Adipocyte (in vitro differentiated cells): ENCODE measurements around the gene TNFRSF18.

ENCODE experiments used
- DNase-seq: peaks from one replicate; pipeline ENCODE4 v3.0.0-alpha.2; 2015; ENCODE audit warnings: low read depth
- H3K27me3 ChIP-seq: replicated peaks from 2 replicates; pipeline ENCODE4 v1.7.0; 2013; ENCODE audit warnings: mild to moderate bottlenecking, low read length, moderate library complexity; ENCODE audit not compliant: control insufficient read depth, insufficient read depth
- H3K36me3 ChIP-seq: 2 replicates; pipeline ENCODE4 v1.7.0; 2013; ENCODE audit warnings: low read length, mild to moderate bottlenecking, moderate library complexity; ENCODE audit not compliant: control insufficient read depth, insufficient read depth, severe bottlenecking
- H3K4me1 ChIP-seq: 2 replicates; pipeline ENCODE4 v1.7.0; 2013; ENCODE audit warnings: mild to moderate bottlenecking, low read length, moderate library complexity; ENCODE audit not compliant: control insufficient read depth, insufficient read depth
- H3K4me3 ChIP-seq: 2 replicates; pipeline ENCODE4 v1.7.0; 2013; ENCODE audit warnings: mild to moderate bottlenecking, low read length, moderate library complexity
- H3K9ac ChIP-seq: 2 replicates; pipeline ENCODE4 v1.7.0; 2013; ENCODE audit warnings: mild to moderate bottlenecking, low read length, moderate library complexity
- H3K9me3 ChIP-seq: 2 replicates; pipeline ENCODE4 v1.7.0; 2013; ENCODE audit warnings: mild to moderate bottlenecking, low read length, moderate library complexity; ENCODE audit not compliant: control insufficient read depth

Gene TNFRSF18

GRCh38 chr1:1157914-1158710 lies 48.3 kb downstream of the TNFRSF18 start:
- peak overlapping the region; percentile 77 for H3K4me3 ChIP-seq
- H3K36me3 ChIP-seq = no peaks in the 10 kb centered on the region
- H3K27me3 ChIP-seq = no peaks in the 10 kb centered on the region
- peak; percentile 33 for DNase-seq
- H3K4me1 ChIP-seq = peaks cover 15% of the 10 kb centered on the region
- H3K9me3 ChIP-seq = no peaks in the 10 kb centered on the region
- peak overlapping the region; percentile 84 for H3K9ac ChIP-seq

DNA sequence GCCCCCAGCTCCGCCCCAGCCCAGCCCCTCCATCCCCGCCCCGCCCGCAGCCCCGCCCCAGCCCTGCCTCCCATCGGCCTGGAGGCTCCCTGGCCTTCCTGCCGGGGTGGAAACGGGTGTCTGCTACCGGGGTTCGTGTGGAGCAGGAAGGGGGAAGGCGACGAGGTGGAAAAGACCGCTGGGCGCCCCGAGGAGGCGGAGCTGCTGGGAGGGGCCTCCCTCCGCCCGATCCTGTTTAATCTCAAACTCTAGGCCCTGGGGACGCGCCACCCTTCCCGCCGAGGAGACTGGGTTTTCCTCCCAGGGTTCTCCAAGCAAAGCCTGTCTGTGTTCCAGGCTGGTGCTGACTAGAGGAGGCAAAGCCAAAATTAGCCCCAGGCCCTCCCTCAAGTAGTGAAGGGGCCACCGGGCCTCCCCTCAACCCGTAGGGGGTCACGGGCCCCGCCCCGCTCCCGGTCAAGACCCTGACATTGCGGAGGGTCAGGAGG lies 48.9 kb downstream of the TNFRSF18 start:
- Histone ChIP-seq H3K36me3 (no peaks in the 10 kb centered on the region), H3K9ac (peak overlapping the region; percentile 84), H3K4me1 (peaks cover 15% of the 10 kb centered on the region), H3K9me3 (no peaks in the 10 kb centered on the region), H3K4me3 (peak overlapping the region; percentile 77), H3K27me3 (no peaks in the 10 kb centered on the region)
- DNase-seq = peak; percentile 83

DNA sequence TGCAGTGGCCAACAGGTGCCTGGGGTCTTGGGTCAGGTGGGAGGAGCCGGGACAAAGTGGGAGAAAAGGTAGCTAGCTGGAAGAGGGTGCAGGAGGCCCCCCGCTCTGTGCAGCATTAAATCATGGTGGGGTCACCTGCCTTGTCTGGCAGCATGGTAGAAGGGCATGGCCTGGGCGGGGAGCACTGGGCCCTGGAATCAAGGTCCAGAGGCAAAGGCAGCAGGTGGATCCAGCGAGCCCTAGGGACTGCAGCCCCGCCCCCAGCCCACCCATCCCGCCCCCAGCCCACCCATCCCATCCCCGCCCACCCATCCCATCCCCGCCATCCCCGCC lies 49.4 kb downstream of the TNFRSF18 start:
- Histone ChIP-seq H3K27me3 (no peaks in the 10 kb centered on the region), H3K9ac (no peak overlapping the region), H3K36me3 (no peaks in the 10 kb centered on the region), H3K4me1 (peaks cover 15% of the 10 kb centered on the region), H3K4me3 (no peak overlapping the region), H3K9me3 (no peaks in the 10 kb centered on the region)
- DNase-seq = no peak

DNA sequence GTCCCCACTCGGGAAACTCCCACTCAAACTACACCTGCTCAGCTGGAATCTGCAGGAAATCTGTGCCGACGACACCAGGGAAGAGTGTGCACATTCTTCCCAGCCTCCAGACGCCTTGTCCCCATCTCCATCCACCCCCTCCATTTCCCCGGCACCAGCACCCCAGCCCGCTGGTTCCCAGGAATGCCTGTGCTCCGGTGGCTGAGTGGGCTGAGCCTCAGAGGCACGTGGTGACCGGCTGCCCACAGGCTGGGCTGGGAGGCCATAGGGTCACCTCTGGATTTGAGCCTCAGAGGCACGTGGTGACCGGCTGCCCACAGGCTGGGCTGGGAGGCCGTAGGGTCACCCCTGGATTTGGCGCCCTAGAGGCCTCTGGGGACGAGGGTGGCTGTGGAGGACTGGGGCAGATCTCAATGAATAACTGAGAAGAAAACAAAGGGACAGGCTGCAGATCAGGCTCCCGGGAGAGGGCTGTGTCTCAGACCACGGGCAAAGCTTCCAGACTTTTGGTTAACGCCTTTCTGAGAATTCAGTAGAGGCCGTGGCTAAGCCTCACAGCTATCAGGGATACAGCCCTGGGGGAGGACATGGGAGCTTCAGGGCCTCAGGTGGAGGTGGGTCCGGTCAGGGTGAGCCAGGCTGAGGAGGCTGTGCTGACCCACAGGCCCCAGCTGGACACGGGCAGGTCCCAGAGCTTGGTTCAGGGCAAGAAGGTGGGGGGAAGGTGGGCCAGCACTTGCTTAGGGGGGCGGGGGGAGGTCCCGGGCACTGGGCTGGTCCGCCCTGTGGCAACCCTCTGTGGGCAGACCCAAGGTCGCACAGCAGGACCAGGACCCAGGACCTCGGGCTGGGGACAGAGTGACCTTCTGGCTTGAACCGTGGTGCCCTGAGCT lies 50.0 kb downstream of the TNFRSF18 start:
- no peak overlapping the region for H3K4me3 ChIP-seq
- H3K4me1 ChIP-seq = peaks cover 15% of the 10 kb centered on the region

GRCh38 chr1:1155258-1155657 lies 51.1 kb downstream of the TNFRSF18 start:
- H3K4me1 ChIP-seq = peaks cover 15% of the 10 kb centered on the region
- no peak overlapping the region for H3K4me3 ChIP-seq
- no peak overlapping the region for H3K9ac ChIP-seq
- no peaks in the 10 kb centered on the region for H3K9me3 ChIP-seq
- H3K27me3 ChIP-seq = no peaks in the 10 kb centered on the region
- no peak for DNase-seq
- H3K36me3 ChIP-seq = no peaks in the 10 kb centered on the region

More for the DNA sequence above, 50.0 kb downstream of the TNFRSF18 start:
- Histone ChIP-seq H3K36me3 (no peaks in the 10 kb centered on the region), H3K9ac (no peak overlapping the region), H3K27me3 (no peaks in the 10 kb centered on the region), H3K9me3 (no peaks in the 10 kb centered on the region)
- DNase-seq = no peak

DNA sequence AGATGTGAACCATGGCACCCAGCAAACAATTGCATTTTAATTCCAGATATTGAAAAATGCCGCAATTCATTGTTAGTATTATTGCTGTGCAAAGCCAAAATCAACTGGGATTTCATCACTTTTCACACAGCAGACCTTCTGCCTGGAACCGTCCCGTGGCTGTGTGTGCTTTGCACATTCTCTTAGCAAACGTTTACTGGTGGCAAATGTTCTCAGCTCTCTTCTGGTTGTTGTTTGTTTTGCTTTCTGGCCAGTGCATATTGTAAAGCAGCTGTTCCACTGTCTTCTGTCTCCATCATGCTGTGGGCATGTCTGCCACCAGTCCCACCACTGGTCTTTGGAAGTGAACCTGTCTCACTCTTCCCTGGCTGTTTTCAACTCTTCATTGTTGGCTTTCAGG lies 52.5 kb downstream of the TNFRSF18 start:
- Histone ChIP-seq H3K4me1 (peaks cover 15% of the 10 kb centered on the region), H3K4me3 (no peak overlapping the region), H3K9me3 (no peaks in the 10 kb centered on the region), H3K36me3 (no peaks in the 10 kb centered on the region), H3K9ac (no peak overlapping the region), H3K27me3 (no peaks in the 10 kb centered on the region)
- DNase-seq = no peak
